ENCODE data around the gene PLEKHA7.
"Not testable (repeated sequence)": the region's sequence is repeated elsewhere in the genome, so short reads cannot be mapped to it uniquely, and the experiment has no call there.

- not testable (repeated sequence) for TF ChIP-seq CTCF, POLR2A (IDR thresholded peaks at IDR 0.05)
Measured at GRCh38 chr11:16962589-16962988, 51.6 kb downstream of the PLEKHA7 start.

Measured in right lobe of liver (tissue), 4 donors.